HL-60/S4 treated with phorbol 12-myristate 13-acetate at 8.2 ng/mL for 4 days and 3 days (cell line): ENCODE measurements around the gene TEAD1.
"Not testable (repeated sequence)": the region's sequence is repeated elsewhere in the genome, so short reads cannot be mapped to it uniquely, and the experiment has no call there.

Experiments
- in situ Hi-C: fragments of 300-500 bp; cut with MboI; formaldehyde crosslinking; loops from 2 replicates; pipeline ENCODE4 v1.15.0; 2022; ENCODE audit warnings: low sequenced_read_pairs

The TEAD1 gene

DNA sequence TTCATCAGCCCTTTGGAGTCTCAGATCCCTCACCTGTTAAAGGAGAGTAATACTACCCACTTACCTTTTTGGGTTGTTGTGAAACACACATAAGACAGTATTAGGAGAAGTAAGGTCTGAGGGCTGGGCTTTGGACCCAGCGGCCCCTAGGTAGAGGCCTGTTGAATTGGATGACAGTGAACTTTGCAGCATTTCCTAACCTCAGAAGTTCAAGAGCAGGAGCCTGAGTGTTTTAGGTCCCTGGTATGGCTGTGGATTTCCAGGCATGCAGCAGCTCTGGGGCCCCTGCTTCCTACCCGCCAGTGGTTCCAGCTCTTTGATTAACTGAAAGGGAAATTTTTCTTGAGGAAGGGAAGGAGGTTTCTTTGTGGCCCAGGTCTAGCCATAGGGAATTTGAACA, 58.9 kb downstream of the TEAD1 start:
- in situ Hi-C loops: no loop called here

DNA sequence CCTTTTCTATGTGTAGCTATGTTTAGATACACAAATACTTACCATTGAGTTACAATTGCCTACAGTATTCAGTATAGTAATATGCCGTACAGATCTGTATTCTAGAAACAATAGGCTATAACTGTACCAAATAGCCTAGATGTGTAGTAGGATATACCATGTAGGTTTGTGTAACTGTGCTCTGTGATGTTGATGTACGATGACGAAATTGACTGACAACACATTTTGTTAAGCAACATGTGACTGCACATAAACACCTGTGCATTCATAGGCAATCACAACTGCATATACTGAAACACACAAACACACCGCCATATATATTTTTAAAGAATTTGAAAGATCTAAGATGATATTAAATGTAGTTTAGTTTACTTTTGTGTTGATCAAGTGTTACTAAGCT, 60.4 kb downstream of the TEAD1 start:
- in situ Hi-C loops: no loop called here

DNA sequence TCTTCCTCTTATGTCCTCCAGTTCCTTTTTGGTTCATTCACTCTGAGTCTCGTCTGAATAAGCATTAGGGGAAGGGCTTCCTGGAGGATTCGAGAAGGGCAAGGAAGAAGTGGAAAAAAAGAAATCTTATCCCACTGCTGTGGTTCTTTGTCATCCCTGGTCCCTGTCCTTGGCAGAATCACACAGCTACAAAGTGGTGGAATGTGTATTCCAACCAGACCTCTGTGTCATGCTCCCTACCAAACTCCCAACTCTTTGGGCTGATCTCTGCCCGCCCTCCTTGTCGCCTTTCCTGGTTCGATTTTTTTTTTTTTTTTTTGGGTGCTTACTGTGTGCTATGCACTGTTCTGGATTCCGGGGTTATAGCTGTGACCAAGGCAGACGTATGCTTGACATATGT, 61.0 kb downstream of the TEAD1 start:
- in situ Hi-C loops: no loop called here

DNA sequence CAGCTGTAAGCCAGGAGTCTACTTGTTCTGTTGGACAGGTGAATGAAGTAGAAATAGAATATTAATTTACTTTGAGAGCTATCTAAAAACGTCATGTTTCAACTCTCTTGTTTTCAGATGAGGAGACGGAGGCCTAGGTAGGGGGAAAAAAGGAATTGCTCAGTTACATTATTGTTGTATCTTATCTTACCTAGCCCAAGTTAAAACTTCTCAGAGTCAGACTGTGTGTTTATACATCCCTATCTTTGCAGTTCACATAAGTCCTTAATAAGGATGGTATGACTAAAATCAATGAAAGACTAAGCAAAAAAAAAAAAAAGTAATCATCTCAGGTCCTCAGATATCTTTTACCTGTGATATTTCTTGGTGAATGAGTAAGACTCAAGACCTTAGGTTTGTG, 62.8 kb downstream of the TEAD1 start:
- in situ Hi-C loops: no loop called here

DNA sequence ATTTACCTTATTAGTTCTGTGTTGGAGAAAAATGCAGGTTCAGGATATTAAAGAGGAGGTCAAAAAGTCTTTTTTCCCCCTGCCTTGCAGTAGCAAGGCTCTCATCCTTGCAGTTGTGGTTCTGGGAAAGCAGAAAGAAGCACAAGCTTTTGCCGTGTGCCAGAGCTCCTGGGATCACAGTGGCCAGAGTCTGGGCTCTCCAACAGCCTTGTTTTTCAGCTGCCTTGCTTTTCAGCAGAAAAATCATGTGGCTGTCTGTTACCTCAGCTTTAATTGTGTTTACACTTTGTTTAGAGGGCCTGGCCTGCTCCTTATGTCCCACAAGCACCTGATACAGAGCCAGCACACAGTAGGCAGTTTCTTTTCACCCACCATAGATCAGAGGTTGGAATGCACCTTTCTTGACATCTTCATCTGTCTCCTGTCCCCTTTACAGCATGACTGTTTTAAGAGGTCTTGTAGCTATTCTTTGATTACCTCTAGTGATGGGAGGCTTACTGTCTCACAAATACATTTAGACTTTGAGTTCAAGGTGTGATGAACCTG, 67.5 kb downstream of the TEAD1 start:
- in situ Hi-C loops: no loop called here

DNA sequence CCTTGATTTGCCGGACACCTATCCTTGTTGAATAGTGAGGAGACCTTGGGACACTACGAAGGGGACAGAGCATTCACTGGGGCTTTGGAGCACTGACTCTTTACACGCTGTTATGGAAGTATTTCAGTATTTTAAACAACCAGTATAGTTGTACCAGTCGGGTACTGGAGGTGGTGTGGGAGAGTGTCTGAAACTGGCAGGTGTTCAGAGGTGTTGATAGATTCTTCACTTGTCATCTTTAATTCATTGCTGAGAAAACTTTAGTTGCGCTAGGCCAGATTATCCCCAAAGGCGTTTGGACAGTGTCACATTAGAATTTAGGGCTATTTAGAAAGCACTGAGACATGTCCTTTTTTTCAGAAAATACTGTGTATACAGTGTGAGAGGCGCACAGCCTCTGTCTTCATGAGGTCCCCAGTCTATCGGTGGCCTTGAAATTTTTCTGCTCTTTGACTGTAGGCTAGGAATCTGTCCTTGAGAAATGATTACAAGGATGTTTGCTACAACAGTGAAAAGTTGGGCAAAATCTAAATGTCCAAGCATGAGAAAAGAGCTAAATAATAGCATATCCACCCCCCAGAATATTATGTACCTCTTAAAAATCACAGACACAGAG, 69.7 kb downstream of the TEAD1 start:
- in situ Hi-C loops: no loop called here

DNA sequence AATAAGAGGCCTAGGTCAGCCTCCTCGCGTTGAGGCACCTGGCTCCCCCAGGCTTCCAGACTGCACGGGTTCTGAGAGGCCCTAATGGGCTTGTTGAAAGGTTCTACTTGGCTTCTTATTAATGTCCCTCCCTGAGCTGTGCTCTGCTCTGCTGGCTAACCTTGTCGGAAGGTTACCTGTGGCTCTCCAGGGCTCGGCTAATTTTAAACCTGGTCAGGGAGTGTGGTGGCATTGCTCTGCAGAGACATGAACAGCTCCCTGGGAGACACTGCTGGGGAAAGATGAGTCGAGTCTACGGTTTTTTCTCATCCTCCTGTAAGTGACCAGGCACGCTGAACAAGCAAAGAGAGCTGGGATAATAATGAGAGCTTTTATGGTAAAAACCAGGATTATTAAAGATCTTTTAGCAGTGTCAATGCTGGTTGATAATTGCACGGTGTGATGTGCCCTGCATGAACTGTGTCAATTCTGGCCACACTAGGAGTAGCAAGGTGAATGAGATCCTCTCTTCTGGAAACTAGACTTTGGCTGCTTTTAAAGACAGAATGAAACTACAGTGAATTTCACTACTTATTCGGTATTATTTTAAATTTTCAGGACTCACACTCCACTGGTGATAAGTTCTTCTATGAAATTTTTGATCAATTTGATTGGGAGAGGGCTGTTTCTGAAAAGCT, 70.7 kb downstream of the TEAD1 start:
- in situ Hi-C loops: no loop called here

DNA sequence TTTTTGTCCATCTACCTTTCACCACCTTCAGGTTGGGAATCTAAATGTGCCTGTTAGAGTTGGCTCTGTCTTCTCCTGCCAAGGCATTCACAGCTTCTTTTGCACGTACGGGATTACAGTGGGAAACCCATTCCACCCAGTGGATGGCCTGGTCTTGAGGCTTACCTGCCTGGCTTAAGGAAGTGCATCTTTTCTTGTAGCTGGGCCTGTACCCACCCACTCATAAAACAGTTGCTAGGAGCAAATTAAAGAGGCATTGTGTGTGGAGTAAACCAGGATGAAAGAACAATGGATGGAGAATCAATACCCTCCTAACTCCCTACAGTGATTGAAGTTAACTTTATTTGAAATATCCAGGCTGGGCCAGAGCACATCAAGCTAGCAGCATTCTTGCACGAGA, 71.6 kb downstream of the TEAD1 start:
- in situ Hi-C loops: no loop called here

DNA sequence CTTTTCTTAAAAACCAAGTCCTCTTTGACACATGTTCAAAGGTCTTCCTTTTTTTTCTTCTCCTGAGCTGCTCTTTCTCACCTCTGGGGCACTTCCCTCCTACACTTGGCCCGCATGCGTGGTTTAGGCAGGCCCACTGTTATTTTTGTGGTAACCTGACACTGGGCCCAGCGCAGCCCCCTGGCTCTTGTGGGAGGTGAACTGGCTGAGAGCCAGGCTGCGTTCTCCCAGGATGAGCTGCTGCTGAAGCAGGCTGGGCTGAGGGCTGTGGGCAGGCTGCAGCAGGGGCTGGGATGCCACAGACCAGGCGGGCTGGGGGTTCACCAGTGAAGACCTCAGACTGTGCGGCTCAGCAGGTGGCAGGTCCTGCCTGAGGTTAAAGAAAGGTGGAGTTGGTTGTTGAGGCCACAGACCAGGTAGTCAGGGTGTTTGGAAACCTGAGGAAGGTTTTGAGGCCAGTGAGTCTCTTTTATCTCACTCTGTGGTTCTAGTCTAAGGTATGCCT, 72.4 kb downstream of the TEAD1 start:
- in situ Hi-C loops: no loop called here

DNA sequence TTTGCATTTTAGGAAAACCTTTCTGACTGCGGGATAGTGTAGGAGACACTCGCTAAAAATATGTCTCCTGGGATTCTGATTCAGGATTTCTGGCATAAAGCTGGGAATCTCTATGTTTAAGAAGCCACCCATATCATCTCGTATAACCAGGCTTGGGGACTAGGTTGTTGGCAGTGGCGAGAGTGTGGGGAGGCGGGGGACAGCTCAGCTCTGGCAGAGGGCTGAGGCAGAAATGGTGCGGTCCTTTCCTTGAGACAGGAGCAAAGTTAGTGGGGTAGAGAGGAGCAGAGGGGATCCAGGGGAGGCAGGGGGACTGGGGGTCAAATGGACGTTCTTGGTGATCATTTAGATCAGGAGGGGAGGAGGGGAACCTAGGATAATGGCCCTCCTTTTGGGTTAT, 74.3 kb downstream of the TEAD1 start:
- in situ Hi-C loops: no loop called here

DNA sequence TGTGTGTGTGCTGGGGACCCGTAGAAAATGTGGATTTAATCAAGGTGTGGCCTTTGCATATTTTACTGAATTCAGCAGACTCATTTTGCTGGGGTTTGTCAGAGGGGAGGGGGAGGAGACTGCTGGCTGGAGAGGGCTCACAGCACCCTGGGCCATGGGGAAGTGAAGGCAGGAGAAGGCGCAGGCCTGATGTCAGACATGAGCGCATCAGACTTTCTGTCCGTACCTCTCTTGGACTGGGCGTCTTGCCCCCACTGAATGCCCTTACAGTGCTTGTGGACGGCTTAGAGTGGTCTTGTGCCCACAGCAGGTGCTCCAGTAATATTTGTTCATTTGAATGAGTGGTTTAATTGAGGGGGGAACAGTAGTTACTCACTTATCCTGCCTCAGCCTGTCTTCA, 75.2 kb downstream of the TEAD1 start:
- in situ Hi-C loops: no loop called here

DNA sequence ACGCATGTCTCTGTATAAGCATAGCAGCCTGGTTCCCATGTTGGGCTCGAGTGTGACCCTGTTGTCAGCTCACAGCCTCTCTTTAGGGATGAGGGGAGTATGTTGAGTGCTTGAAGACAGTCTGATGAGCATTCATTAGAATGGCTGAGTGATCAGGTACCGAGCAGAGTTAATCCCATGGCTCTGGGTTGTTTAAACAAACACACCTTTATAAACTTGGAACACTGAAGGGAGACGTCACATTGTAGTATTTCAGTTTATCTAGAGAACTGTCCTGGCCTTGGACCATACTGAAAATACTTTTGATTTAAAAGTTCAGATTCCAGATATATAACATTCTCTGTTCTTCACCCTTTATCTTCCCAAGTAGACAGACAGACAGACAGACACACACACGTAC, 76.0 kb downstream of the TEAD1 start:
- in situ Hi-C loops: no loop called here

DNA sequence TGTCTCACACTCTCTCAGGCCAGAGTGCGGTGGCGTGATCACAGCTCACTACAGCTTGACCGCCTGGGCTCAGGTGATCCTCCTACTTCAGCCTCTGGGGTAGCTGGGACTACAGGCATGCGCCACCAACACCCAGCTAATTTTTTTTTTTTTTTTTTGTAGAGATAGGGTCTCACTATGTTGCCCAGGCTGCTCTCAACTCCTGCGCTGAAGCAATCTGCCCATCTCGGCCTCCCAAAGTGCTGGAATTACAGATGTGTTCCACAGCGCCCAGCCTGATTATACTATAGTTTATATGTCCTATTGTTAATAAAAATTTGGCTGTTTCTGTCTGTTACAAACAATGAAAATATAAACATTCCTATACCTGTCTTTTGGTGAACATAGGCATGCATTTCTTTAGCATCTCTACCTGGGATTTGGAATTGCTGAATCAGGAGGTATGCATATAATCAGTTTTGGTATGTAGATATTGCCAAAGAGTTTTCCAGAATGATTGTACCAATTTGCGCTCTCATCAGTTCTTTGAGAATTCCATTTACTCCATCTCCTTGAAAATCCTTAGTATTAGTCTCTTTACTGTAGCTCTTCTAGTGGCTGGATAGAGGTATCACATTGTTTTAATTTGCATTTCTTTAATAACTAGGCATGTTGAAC, 78.8 kb downstream of the TEAD1 start:
- in situ Hi-C loops: no loop called here

DNA sequence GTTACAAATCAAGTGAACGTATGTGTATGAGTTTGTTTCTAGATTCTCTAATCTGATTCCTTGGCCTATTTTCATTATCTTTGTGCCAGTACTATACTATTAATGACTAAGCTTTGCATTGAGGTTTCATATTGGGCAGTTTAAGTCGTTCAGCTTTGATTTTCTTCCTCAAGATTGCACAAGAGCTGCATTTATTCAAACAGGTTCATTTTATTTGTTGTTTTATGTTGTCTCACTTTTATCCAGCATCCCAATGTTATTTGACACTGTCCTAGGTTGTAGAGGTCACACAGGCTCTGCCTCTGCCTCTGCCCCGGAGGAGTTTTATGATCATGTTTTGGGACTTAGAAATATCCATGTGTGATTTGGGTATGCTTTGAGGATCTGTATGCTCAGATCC, 79.8 kb downstream of the TEAD1 start:
- in situ Hi-C loops: no loop called here

DNA sequence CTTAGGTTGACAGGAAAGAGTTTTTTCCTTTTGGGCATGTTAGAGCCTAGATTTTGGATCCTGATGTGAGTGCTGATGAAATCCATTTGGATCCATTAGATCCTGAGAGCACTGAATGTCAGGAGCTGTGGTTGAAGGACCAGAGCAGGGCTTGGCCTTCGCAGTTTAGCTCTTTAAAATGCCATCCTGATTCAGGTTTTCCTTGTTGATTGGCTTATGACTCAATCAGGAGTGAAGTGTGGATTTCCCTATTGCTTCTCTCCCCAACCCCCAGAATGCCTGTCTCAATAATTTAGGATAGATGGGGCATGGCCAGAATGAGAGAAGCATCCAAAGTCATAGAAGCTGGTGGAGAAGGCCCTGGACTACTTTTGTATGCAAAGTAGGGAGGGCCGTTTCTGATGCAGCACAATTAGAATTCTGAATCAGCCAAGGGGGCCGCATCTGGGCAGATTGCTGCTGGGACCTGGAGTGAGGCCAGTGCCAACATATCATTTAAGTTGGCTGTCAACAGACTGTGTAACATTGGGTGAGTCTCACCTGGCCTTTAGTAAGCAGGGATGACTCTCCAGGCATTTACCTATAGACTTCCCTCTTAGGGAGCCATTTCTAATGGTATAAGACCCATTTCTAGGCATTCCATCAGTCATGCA, 80.5 kb downstream of the TEAD1 start:
- in situ Hi-C loops: no loop called here

DNA sequence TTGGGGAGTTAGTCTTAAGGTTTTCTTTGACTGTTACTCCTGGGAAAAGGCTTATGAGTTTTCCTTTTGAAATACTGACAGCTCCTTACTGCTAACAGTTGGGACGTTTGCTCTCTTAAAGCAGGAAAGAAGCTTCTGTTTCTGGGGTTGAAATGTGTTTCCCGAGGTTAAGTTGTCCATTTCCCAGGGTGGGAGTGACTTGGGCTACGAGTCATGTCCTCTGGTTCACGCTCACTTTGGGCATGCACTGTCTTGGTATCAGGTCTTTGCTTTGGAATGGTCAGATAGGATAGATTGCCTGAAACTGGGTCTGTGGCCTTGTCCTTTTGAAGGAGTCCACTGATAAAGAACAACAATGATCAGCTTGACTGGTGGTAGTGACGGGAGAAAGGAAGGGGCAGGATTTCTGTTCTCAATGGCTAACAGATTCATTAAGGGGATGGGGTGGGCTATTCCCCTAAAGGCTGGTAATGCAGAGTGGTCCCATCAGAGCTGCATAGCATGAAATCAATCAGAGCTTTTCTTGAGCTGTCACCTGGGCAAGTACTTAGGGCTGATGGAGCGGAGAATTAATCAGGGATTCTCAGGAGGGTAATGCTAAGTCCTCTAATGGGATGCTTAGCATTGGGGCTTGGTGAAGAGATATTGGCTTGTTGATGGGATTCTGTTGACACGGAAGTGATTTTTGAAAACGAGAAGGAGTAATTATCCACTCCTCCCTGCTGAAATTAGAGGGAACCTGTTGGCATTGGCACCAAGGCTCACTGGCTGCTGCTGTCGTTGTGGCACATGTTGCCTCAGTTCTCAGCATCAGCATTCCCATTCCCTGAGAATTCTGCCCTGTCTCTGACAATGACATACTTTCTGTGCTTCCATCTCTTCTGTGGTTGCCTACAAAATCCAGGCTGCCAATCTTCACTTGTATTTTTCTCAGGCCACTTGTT, 81.6 kb downstream of the TEAD1 start:
- in situ Hi-C loops: no loop called here

DNA sequence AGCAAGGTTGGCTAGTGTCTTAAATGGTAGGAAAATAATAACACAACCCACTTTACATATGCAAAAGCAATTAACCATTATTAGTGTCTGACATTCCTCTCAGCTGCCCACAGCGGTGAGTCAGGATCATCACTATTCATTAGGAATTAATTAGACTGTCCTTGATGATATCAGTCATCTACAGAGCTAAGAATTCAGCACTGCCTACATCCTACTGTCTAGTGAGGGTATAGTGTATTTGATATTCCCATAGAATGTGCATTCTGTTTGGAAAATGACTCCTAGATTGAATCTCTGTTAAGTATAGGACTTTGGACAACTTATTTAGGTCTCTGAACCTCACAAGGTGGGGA, 82.2 kb downstream of the TEAD1 start:
- in situ Hi-C loops: no loop called here

DNA sequence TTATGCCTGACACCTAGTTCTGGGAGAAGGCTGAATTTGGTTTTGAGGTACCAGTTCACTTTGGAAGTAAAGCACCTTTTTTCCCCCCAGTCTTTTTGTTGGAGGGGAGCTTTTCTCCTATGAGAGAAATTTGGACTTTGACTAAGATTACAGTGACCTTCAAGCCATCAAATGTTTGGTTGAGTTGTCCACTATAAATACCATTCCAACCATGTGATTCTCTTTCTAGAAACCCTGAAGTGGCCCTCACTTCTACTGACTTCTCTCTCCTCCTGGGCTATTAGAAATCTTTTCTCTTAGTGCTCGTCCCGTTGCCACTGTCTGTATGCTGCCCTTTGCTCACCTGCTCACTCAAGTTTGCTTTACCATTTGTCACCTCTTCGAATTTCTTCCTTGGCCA, 82.6 kb downstream of the TEAD1 start:
- in situ Hi-C loops: no loop called here

DNA sequence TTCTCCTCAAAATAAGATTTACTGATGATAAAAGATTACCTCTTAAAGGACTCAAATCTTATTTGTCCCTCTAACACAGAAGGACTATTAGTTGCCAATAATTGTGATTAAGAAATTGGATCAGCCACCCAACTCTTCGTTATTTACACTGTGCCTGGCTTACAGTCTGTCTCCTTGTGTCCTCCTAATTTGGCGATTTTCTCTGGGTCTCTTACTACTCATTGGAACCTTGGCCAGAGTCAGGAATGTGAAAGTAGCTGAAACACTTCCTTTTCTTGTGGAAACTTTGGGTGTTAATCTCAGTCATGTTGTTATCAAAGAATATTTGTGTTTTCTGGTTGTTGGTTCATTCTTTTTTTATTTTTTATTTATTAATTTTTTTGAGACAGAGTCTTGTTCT, 83.2 kb downstream of the TEAD1 start:
- in situ Hi-C loops: no loop called here

DNA sequence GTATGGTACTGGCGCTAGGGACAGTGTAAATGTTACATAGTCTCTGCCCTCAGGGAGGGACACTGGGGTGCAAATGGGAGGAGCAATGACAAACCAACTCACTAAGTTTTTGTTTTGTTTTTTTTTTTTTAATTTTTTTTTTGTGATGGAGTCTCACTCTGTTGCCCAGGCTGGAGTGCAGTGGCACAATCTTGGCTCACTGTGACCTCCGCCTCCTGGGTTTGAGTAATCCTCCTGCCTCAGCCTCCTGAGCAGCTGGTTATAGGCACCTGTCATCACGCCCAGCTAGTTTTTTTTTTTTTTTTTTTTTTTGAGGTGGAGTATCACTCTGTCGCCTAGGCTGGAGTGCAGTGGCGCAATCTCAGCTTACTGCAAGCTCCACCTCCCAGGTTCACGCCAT, 83.9 kb downstream of the TEAD1 start:
- in situ Hi-C loops: not testable (repeated sequence)

DNA sequence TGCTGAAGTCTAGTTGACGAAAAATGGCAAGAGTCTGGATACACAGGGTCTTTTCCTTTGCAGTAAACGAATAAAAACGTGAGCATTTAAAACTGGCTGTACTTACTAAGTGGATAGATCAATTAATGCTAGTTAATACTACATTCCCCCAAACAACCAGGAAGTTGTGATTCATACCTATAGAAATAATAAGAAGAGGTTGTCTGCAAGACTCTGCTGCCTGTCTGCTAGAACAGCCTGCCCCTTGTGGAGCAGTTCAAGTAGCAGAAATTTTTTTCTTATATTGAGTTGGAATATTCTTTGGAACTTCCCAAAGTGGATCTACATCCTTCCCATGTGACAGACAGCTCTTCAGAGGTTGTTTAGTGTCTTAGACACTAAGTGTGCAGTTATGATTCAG, 86.8 kb downstream of the TEAD1 start:
- in situ Hi-C loops: no loop called here
